CD4-positive, alpha-beta T cell treated with Interleukin-17A for 4 hours (primary cell): Measurements from ENCODE around the gene ZNF674.

Source experiments
- DNase-seq: peaks from one replicate; pipeline ENCODE4 v3.0.0-alpha.2; 2020; ENCODE audit warnings: mixed read lengths

The ZNF674 gene

DNA sequence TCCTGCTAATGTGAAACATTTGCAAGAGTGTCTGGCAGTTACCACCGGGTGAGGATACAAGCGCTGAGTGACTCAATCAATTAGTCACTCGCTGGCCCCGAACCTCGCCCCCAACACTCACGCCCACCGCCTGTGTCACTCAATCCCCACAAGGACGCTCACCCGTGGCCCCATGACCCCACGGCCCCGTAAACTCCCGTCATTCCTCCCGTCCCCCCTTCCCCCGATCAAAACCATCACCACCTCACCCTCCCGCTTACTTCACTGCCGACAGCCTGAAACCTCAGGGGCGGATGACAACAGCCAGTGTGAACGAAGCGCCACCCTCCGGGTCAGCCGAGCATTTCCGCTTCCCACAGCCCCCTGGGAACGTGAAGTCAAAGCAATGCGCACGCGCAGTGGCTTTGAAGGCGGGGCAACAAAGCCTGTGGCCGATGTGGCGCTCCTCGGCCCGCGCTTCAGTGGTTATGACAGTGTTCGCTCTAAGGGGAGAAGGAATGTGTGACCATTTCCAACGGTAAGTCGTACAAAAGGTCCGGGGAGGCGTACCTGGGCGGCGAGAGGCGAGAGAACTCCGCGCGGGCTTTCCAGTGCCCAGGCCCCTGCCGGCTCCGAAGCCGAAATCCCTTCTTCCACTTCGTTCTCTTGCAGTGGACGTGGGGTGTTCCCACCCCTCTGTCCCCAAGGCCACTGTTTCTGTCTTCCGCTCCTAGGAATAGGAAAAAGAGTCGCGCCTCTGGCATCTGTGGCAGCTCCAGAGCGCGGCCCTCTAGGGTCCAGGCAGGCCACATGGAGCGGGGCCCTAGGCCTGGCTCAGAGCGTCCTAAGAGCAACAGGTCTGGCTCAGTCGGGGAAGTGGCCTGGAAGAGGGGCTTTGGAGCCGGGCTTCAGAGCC lies at the start of gene ZNF674:
Gene ZNF674, minus strand, starts transcription at position 311 of the 895 bp plus-strand sequence. CDS start 3,334 bp downstream, outside the sequence.
- peak; percentile 95 for DNase-seq

DNA sequence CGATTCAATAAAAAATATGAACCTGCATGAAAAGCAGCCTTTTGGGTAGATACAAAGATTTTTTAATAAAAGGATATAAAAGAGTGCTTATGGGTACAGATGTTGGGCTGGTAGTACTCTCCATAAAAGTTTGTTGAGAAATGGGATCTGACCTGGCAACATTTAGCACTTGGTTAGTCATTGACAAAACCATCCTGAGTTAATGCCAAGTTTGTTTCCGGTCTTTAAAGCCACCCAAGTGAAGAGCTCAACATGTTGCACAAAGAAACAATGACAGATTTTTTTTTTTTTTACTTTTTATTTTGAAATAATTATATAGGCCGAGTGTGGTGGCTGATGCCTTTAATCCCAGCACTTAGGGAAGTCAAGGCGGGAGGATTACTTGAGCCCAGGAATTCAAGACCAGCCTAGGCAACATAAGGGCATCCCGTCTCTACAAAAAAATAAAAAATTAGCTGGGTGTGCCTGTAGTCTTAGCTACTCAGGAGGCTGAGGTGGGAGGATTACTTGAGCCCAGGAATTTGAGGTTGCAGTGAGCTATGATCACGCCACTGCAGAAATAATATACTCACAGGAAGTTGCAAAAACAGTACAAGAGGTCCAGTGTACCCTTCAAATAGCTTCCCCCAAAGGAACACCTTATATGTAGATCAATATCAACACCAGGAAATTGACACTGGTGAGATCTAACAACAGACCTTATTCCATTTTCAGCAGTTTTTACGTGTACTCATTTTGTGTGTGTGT lies 44.9 kb upstream of the ZNF674 start:
- no peak for DNase-seq

DNA sequence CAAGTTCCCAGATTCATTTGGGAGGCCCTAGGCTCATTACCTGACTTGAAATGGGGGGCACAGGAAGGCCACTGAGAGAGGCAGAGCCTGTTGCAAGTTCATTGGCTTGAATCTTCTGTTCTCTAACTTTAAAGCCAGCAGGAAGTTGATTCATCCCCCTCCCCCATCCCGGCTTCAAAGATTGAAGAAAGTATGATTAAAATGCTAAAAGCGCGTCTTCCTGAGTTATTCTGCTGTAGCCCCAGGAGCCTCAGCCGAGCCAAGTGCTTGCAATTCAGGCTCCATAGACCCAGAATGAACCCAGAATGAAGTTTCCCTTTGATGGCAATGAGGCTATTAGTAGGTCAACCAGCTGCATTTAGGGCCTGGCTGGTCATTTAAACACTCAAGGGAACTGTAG lies 43.0 kb upstream of the ZNF674 start:
- DNase-seq = peak; percentile 78

DNA sequence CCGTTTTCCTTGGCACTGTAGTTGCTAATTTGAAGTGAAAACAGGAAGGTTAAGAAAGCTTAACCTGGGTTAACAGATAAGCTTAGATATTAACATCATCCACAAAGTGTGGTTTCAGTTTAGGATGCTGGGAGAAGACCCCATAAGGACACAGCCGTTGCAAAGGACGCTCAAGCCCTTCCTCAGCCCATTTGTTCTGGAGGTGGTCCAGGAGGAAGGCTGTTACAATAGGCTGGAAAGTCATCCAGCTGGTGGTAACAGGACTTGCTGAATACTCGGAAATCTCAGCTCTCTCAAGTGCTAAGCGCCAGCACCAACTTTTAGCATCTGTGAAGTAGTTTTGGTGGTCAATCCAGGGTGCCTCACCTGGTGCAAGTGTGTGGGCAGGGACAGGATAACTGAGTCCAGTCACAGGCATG lies 42.5 kb upstream of the ZNF674 start:
- DNase-seq = no peak

DNA sequence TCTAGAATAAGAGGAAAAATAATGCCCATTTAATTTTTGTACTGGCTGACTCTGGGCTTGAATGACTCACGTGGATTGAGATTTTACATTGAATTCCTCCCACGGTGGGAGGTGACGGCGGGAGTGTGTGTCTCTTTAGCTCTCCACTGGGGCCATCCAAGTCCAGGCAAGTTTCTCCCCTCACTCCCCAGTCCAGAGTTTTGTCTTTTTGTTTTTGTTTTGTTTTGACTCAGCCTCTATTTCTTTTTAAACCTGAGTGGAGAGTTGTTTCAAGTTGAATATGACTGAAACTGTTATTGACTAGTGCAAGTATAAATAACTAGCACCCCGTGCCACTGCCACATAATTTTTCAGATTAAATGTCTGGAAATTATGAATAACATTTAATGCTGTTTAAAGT lies 41.9 kb upstream of the ZNF674 start:
- no peak for DNase-seq

DNA sequence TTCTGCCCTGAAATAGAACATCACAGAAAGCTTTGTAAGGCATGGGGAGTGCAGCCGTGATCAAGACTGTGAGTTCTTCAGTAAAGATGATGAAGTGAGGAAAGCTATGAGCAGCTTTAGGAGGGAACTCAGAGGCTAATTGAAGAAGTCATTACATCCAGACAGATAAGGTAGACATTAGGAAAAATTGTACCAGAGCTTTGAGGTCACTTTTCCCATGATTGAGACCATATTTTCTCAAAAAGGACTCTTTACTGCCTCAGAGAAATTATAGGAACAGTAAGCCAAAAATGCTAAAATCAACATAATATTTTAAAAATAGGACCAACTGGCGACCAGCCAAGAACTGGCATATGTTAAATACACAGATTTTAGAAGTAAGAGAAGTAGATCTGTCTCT lies 39.5 kb upstream of the ZNF674 start:
- no peak for DNase-seq

DNA sequence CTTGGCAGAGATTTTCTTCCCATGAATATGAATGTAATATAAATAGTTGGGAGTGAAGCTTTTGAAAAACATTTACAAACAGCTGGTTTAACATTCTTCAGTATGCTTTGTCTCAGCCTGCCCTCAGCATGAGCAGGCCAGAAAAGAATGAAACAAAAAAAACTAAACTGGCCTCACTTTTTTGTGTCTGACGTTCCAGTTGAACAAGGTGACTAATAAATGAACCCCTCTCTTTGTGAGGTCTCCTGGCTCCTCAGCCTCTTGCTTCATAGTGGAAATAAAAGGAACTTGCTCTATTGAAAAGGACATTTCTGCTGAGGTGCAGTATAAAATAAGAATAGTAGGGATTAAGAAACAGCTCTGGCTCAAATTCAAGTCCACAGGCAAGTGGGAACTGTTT lies 37.7 kb upstream of the ZNF674 start:
- no peak for DNase-seq

DNA sequence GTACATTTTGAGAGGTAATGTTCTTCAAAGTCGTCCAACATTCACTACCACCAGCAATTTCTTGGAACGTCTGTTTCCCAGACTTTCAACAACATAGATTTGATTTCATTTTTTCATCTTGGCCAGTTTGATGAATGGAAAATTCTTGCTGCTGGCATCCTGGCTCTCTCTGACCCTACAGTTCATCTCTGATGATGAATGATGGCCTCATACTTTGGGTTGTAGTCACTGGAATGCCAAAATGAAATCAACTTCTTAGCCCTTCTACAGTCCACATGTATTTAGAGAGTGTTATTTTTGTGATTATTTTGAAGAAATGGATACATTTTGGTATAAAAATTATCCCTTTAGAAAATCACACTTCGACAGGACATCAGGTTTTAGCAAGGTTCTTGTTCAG lies 37.1 kb upstream of the ZNF674 start:
- DNase-seq = no peak

DNA sequence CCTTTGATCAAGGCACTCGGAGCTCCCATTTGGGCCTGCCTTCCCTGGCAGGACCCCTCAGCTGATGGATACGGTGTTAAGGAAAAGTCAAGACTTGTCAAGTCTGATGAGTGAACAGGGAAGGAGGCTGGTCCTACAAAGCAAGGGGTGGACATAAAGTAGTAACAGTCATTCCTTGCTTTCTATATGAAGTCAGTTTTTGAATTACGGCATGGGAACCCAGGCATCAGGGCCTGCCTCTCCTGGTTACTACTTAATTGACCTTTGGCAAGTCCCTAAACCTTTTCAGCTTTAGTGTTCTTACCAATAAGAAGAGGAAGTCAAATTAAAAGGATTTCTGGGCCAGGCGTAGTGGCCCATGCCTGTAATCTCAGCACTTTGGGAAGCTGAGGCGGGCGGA lies 35.4 kb upstream of the ZNF674 start:
- no peak for DNase-seq

DNA sequence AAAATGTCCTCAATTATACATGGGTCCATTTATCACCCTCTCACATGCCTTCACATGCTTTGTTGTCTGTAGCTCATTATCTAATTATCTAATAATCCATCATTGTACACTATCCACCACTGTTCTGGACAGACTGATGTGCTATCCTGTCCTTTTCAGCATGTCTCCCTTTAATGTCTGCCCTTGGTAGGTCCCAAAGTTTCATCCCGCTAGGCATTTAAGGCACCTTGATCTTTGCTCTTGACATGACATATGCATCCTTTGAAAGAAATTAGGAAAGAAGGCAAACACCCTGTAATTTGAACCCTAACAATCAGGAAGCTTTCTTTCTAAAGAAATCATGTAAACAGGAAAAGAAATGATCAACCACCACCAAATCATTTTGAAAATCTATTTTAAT lies 34.0 kb upstream of the ZNF674 start:
- DNase-seq = no peak

DNA sequence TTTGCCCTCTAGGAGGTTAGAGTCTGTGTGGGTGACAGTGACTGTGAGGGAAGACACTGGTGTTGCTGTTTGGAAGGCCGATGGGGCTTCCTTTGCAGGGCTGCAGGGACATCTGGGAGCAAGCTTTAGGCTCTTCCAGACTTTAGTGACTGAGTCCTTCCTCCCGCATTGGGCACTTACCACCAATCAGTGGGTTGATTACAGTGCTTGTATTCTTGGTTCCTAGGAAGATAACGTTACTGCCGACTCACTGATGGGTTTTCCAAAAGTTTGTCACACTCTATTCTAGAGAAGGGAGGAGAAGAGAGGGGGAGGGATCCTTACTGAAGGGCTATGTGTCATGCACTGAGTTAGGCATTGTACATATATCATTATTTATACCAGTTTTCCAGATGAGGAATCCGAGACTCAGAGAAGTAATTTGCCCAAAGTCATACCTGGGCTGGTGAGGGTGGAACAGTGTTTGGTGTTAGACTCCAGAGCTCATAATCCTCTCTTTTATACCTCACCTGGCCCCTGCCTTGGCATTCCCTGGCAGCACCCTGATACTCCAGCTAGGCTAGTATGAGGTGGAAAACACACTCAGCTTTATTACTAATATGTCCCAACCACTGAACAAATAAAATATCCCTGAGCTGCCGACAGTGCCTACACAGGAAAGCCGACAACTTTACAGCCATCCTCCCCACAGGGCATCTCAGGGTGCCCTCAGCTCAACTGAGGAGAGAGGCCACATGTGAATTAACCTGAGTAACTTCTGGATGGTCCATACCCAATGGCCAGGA lies 32.2 kb upstream of the ZNF674 start:
- no peak for DNase-seq

DNA sequence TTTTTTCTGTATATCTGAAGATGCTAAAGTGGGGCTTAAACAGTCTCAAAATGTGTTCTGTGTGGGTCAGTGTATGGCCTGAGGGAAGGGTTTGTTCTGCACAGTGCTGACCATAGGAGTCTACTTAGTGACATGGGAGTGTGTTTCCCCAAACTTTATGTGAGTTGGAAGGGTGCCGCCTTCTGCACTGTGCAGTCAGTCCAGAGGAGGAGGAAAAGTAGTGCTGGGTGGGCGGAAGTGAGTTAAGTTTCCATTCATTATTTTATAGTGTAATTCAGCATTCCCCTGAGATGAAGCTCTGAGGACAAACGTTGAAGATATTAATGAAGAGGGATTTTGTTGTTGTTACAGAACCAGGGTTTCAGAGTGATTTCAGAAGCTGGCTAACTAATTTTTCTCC lies 31.2 kb upstream of the ZNF674 start:
- DNase-seq = no peak

DNA sequence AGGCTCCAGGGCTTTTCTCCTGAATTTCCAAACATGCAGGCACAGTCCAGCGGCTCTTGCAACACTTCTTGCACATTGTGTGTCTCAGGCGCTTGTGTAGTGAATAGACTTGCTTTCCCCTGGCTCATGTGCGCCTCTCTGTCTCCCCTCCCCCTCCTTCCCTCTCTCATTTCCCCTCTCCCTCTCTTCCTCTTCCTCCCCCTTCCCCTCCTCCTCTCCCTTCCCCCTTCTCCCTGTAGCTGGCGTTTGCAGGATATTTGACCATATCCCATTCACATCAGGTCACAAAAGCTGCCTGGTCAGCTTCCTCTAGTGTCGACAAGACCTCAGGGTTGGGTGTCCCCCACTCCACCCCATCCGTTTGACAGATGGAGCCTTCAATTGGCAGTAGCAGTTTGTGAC lies 30.8 kb upstream of the ZNF674 start:
- peak; percentile 8 for DNase-seq

DNA sequence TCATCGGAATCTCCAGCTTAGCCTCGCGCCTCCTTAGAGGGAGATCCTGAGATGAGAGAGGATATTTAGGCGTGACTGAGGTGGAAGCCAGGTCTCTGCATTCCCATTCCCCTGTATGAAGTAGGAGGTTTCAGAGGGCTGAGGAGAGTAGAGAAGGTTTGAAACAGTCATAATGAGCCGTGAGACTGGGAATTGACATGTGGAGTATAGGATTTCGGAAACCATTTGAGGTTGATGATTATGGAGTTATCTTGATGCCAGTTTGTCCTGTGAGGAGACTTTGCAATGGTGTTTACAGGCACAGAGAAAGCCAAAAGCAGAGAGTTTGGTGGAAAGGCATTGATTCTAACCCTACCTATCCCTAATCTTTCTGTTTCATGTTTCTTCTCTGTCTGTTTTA lies 30.4 kb upstream of the ZNF674 start:
- no peak for DNase-seq

DNA sequence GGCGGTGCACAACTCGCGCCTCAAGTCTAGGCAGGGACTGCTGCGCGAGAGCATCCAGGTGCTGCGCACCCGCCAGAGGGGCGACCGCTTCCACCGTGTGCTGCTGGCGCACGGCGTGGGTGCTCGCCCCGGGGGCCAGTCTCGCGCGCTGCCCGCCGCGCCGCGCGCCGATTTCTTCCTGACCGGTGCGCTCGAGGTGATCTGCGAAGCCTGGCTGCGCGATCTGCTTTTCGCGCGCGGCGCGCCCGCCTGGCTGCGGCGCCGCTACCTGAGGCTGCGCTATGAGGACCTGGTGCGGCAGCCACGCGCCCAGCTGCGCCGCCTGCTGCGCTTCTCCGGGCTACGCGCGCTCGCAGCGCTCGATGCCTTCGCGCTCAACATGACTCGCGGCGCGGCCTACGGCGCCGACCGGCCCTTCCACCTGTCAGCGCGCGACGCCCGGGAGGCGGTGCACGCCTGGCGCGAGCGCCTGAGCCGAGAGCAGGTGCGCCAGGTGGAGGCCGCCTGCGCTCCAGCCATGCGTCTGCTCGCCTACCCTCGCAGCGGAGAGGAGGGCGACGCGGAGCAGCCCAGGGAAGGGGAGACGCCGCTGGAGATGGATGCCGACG lies 29.7 kb upstream of the ZNF674 start:
- peak; percentile 55 for DNase-seq

DNA sequence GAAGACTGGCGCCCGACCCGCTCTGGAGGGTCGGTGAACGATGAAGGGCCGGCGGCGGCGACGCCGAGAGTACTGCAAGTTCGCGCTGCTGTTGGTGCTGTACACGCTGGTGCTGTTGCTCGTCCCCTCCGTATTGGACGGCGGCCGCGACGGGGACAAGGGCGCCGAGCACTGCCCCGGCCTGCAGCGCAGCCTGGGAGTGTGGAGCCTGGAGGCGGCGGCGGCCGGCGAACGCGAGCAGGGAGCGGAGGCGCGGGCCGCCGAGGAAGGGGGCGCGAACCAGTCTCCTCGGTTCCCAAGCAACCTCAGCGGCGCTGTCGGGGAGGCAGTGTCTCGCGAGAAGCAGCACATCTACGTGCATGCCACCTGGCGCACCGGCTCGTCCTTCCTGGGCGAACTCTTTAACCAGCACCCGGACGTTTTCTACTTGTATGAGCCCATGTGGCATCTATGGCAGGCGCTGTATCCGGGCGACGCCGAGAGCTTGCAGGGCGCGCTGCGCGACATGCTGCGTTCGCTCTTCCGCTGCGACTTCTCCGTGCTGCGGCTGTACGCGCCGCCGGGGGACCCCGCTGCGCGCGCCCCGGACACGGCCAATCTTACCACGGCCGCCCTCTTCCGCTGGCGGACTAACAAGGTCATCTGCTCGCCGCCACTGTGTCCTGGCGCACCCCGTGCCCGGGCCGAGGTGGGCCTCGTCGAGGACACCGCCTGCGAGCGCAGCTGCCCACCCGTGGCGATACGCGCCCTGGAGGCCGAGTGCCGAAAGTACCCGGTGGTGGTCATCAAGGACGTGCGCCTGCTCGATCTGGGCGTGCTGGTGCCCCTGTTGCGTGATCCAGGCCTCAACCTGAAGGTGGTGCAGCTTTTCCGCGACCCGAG lies 28.9 kb upstream of the ZNF674 start:
- peak; percentile 73 for DNase-seq

DNA sequence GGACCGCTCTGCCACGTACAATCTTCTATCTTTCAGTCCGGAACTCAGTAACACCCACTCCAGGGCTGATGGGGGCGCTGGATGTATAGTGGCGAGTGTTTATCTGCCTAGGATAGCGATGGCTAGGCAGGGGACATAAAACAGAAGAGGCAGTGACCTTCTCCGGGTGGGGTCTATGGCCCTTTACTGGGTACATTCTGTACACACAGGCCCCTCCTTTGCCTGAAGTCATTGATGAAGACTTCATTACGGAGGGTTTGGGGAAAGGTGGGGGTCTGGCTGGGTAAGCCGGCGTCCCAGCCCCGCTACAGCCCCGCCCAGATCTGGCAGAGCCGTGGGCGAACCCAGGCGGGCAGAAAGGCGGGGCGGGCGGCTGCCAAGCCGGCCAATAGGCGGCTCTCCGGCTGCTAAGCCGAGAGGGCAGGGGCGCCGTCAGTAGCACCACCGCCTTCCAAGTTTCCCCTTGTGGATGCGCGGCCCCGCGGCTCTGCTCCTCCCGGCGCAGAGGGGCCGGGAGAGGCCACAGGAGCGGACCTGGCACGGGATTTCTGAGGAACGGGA lies 28.2 kb upstream of the ZNF674 start, which contains the start of gene CHST7:
Gene CHST7, plus strand, starts transcription at position 435 of the 561 bp plus-strand sequence. CDS start 167 bp downstream, outside the sequence.
- DNase-seq = peak; percentile 69

DNA sequence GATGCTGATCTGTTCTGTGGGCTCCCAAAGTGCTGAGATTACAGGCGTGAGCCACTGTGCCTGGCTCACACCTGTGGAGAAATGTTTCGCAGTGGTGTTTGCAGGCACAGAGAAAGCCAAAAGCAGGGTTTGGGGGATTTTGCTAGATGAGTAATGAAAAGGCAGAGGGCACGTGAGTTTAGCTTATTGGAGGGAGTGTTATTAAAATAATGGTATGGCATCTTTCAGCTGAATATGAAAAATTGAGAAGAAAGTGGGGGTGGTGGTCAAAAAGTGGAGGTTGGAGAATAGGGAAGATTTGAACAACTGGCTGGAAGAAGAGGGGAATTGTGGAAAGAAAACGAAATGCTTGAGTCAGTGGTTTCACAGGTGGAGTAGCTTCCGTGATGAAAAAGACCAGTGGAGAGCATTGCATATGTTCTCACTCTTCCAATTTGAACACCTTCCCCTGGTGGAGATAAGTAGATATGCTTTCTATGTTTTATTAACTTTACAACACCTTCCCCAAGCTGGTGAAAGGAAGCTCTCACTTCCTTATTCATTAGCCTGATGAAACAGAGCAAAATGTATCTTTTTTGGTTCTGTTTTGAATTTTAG lies 27.2 kb upstream of the ZNF674 start:
- peak; percentile 19 for DNase-seq

DNA sequence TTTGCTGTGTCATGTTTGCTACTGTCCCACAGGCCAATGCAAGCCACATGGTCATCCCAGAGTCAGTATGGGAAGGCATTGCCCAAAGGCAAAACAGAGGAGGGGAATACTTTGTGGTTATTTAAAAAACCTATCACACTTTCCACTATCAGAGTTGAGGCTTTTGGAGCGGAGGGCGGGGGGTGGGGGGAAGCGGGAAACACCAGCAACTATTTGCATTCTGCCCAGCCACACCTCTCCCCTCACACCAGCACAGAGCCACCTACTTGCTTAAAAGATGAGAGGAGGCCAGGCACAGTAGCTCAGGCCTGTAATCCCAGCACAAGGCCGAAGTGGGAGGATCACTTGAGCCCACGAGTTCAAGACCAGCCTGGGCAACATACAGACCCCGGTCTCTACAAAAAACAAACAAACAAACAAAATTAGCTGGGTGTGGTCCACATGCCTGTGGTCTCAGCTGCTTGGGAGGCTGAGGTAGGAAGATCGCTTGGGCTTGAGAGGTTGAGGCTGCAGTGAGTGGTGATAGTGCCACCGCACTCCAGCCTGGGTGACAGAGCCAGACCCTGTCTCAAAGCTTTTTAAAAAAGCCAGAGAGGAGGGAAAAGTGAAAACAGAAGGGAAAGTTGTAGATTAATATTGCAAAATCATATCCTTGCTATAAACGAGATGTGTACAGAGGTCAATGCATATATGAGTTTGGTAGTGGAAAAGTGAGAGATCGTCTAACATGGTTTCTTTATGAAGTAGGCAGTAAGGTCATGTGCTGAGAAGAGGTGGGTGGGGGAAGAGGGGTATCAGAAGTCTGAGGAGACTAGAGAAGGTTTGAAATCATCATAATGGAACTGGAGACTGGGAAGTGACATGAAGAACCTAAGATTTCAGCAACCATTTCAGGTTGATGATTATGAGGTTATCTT lies 26.5 kb upstream of the ZNF674 start:
- no peak for DNase-seq

DNA sequence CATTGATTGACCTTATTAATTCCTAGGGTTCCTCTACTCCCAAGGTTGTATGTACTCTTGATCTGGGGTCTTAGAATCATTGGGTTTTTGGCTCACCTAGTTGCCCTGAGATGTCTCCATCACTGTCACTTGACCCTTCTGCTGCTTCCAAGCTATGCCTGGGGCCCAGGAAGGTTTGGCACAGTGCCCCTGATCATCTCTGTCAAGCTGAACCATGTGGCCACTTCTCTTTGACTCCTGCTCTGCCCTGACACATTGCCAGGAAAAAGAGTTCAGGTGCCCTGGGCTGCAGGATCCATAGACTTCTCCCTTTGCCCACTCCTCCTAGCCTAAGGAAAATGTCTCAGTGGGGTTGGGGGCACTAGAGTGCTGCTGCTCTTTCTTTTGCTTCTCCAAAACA lies 24.4 kb upstream of the ZNF674 start:
- no peak for DNase-seq
